KOPT-K1 (cell line): ENCODE measurements around the gene UBE2V1.
"Not testable (repeated sequence)": the region's sequence is repeated elsewhere in the genome, so short reads cannot be mapped to it uniquely, and the experiment has no call there.

ENCODE experiments used
- H3K27ac ChIP-seq: fragments of 200-600 bp; sonication (generic); 2 replicates; pipeline ENCODE4 v1.5.1; 2016; ENCODE audit warnings: antibody characterized with exemption, mild to moderate bottlenecking, low read depth, low read length; ENCODE audit not compliant: poor library complexity, severe bottlenecking
- H3K36me3 ChIP-seq: fragments of 200-600 bp; sonication (generic); 2 replicates; pipeline ENCODE4 v1.5.1; 2017; ENCODE audit warnings: antibody characterized with exemption, mild to moderate bottlenecking, low read length, moderate library complexity; ENCODE audit not compliant: insufficient read depth
- H3K9me3 ChIP-seq: fragments of 200-600 bp; sonication (generic); 2 replicates; pipeline ENCODE4 v1.5.1; 2017; ENCODE audit warnings: antibody characterized with exemption, low read length, mild to moderate bottlenecking; ENCODE audit not compliant: insufficient read depth, poor library complexity, severe bottlenecking

UBE2V1 gene

DNA sequence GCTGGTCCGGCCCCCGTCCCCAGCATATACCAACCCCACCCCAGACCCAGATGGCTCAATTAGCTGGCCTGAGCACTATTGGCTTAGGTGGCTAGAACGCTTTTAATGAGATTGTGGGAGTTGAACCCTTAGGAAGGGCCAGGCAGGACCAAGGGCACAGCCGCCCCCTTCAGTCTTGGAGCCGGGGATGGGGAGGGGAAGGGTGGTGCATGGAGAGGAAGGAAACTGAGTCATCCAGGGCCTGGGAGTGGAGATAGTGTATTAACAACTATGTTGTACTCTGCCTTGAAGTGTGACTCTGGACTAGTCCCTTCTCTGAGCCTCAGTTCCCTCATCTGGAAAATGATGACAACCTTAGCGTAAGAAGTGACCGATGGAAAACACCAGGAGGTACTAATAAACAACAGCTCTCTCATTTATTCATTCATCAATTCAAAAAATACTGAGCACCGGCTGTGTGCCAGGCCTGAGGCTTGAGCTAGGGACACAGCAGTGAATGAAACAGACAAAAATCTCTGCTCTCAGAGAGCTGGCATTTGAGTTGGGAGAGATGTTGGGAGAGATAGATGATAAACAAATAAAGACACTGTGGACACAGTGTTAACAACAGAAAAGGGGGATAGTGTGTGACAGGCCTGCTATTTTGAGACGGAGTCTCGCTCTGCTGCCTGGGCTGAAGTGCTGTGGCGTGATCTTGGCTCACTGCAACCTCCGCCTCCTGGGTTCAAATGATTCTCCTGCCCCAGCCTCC is 29.0 kb upstream of the UBE2V1 start:
- H3K9me3 ChIP-seq, result no peaks in the 10 kb centered on the region
- H3K27ac ChIP-seq, result no peak overlapping the region
- peaks cover 69% of the 10 kb centered on the region for H3K36me3 ChIP-seq

- H3K9me3 ChIP-seq, result no peaks in the 10 kb centered on the region
- no peak overlapping the region for H3K27ac ChIP-seq
- H3K36me3 ChIP-seq, result peaks cover 78% of the 10 kb centered on the region
Observed at GRCh38 chr20:50141018-50141675, 28.2 kb upstream of the UBE2V1 start.

GRCh38 chr20:50140339-50140859 is 27.4 kb upstream of the UBE2V1 start:
- Histone ChIP-seq H3K27ac (no peak overlapping the region), H3K36me3 (peaks cover 84% of the 10 kb centered on the region), H3K9me3 (no peaks in the 10 kb centered on the region)

DNA sequence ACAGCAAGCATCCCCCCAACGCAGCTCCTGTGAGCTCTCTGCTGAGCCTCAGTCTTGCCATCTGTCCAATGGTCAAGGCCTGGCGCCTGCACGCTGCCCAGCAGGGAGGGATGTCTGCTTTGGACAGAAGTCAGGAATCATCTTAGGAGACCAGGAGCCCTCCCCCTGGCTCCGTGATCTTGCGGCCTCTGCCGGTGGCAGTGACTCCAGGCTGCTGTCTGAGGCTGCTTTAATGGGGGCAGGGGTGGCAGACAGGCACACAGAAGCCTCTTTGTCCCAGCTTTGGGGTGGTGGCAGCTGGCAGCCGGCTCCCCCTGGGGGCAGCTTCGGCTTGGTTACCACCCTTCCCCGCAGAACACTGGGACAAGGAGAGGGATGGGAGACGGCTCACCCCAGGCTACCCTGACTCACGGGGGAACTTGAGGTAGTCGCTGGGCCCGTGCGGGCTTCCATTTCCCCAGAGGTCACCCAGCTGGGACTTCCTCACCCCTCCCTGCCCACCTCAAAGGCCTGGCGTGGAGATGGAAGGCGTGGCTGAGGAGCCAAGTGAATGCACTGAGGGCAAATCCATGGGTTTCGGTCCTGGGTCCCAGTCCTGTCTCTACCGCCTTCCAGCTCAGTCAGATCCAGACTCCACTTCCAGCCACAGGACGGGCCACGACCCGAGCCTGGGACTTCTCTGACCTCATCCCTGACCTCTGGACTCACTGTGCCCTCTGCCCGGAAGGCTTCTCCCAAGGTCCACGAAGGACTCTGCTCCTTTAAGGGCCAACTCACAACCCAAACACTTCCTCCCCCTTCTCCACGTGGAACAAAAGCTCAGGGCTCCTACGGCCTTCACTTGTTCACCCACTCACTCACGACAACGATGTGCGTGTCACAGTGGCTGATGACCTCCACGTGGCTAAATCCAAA is 25.8 kb upstream of the UBE2V1 start:
- H3K36me3 ChIP-seq, result peaks cover 94% of the 10 kb centered on the region
- no peaks in the 10 kb centered on the region for H3K9me3 ChIP-seq
- no peak overlapping the region for H3K27ac ChIP-seq

- Histone ChIP-seq H3K9me3 (no peaks in the 10 kb centered on the region), H3K27ac (no peak overlapping the region), H3K36me3 (peaks cover 97% of the 10 kb centered on the region)
Observed at GRCh38 chr20:50138120-50138478, 25.1 kb upstream of the UBE2V1 start.

- not testable (repeated sequence) for H3K27ac ChIP-seq
- H3K36me3 ChIP-seq, result peaks cover 97% of the 10 kb centered on the region
Observed at GRCh38 chr20:50137702-50138101, 24.8 kb upstream of the UBE2V1 start.

GRCh38 chr20:50136822-50137599 is 24.1 kb upstream of the UBE2V1 start:
- H3K27ac ChIP-seq, result no peak overlapping the region
- H3K9me3 ChIP-seq, result no peaks in the 10 kb centered on the region
- peaks cover 99% of the 10 kb centered on the region for H3K36me3 ChIP-seq

More at GRCh38 chr20:50137702-50138101, 24.8 kb upstream of the UBE2V1 start:
- H3K9me3 ChIP-seq, result not testable (repeated sequence)

DNA sequence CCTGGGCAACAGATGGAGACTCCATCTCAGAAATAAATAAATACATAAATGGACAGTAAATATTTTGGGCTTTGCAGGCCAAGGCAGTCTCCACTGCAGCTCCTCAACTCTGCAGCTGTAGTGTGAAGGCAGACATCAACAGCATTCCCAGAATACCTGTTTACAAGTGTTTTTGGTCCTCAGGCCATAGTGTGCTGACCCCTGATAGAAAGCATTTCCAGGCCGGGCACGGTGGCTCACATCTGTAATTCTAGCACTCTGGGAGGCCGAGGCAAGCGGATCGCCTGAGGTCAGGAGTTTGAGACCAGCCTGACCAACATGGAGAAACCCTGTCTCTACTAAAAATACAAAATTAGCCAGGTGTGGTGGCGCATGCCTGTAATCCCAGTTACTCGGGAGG is 22.2 kb upstream of the UBE2V1 start:
- H3K9me3 ChIP-seq, H3K27ac ChIP-seq: not testable (repeated sequence)
- peaks cover 97% of the 10 kb centered on the region for H3K36me3 ChIP-seq

GRCh38 chr20:50133474-50134217 is 20.7 kb upstream of the UBE2V1 start:
- no peaks in the 10 kb centered on the region for H3K9me3 ChIP-seq
- no peak overlapping the region for H3K27ac ChIP-seq
- peaks cover 97% of the 10 kb centered on the region for H3K36me3 ChIP-seq

DNA sequence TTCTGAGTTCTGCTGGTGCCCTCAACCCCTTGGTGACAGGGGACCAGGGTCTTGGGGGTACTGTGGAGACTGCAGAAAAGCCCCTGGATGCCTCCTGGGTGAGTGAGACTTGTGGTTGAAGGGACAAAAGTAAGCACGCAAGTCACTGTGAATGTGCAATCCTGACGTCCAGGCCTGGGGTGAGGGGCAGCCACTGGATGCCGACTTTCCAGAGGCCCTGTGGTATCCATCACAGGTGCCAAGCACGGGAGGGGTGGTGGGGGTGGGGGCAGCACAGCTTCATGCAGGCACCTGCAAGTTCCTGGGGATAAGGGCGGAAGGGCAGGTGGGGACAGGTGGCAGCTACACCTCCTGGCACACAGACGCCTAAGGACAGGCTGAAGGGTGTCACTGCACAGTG is 20.1 kb upstream of the UBE2V1 start:
- H3K9me3 ChIP-seq, result no peaks in the 10 kb centered on the region
- H3K27ac ChIP-seq, result no peak overlapping the region
- peaks cover 97% of the 10 kb centered on the region for H3K36me3 ChIP-seq

DNA sequence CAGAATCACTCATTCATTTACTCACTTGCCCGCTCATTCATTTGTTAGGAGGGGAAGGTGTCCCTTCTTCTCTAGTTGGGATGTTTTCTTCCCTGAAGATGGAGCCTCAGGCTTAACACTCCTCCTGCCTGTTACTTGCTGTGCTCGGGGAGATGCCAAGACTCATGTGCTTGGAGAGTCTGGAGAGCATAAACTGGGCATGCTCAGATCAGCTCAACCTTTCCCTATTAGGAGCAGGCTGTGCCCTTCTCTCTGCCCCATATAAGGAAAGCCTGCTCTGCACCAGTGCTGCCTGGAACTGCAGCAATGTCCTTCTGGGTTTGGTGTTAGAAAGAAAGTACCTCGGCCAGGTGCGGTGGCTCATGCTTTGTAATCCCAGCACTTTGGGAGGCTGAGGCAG is 18.0 kb upstream of the UBE2V1 start:
- Histone ChIP-seq H3K27ac (no peak overlapping the region), H3K36me3 (peaks cover 97% of the 10 kb centered on the region)

DNA sequence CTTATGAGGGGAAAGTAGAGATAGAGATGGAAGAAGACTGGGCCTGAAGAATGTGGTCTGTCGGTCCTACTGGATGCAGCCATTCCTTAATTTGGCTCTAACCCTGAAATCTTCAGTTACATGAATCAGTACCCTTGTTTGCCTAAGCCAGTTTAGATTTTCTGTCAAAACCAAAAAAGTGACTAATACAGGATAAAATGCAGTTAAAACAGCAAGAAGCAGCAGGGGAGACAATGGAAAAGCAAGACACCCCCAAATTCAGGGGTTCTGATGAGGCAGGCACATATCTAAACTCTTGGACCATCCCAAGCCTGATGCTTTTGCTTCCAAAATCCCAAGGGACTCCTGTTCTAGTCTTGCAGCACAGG is 17.4 kb upstream of the UBE2V1 start:
- Histone ChIP-seq H3K9me3 (no peaks in the 10 kb centered on the region), H3K27ac (no peak overlapping the region), H3K36me3 (peaks cover 97% of the 10 kb centered on the region)

More for the DNA sequence above, 18.0 kb upstream of the UBE2V1 start:
- no peaks in the 10 kb centered on the region for H3K9me3 ChIP-seq

DNA sequence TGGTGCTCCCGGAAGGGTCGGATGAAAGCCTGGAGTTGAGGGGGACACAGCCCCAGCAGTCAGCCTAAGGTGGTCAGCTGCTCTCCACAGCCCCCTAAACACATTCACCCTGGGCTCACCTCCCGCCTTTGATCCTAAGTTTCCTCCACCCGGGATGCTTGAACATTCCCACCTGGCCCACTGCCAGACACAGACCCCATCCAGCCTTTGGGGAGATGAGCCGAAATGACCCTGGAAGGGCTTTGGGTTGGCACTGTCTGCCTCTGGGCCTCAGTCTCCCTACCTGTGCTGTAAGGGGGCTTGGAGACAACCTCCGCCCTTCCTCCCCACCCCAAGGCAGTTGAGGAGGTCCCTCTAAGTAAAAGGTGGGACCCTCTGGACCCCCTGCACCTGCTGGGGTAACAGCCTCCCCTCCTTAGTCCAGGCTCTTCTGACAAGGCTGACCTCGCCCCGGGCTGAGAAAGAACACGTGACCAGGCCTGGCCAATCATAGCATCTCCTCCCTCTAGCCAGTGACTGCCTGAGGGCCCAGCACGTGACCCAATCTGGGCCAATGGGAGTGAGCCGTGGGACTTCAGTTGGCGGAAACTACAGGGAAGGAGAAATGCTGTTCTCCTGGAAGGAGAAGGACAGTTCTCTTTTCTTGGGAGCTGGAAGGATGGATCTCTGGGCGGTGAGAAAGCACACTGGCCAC is 16.9 kb upstream of the UBE2V1 start:
- H3K36me3 ChIP-seq, result peaks cover 97% of the 10 kb centered on the region
- no peaks in the 10 kb centered on the region for H3K9me3 ChIP-seq
- no peak overlapping the region for H3K27ac ChIP-seq
